H9 (cell line): ENCODE measurements around the gene DNAI1. TPM values are rescaled to one million over a fixed set of nuclear protein-coding genes. Genes with fewer than 3 reads are reported as not detected.
A peak's percentile ranks its signal among the peaks of the same experiment; 100 is the strongest.

ENCODE experiments used
- DNase-seq: peaks from one replicate; pipeline ENCODE4 v3.0.0-alpha.2; 2017
- H2AFZ ChIP-seq: one replicate; pipeline ENCODE4 v1.6.1; 2013; ENCODE audit warnings: mild to moderate bottlenecking, low read length, control low read depth, moderate library complexity
- H2AK5ac ChIP-seq: 2 replicates; pipeline ENCODE4 v1.6.1; 2013; ENCODE audit warnings: low read length, control low read depth, mixed read lengths; ENCODE audit not compliant: insufficient read length
- H2BK120ac ChIP-seq: one replicate; pipeline ENCODE4 v1.6.1; 2013; ENCODE audit warnings: low read depth, mild to moderate bottlenecking, low read length, control low read depth, inconsistent platforms; ENCODE audit not compliant: poor library complexity, severe bottlenecking
- H2BK12ac ChIP-seq: 2 replicates; pipeline ENCODE4 v1.6.1; 2013; ENCODE audit warnings: low read length, control low read depth, mixed read lengths, low read depth; ENCODE audit not compliant: insufficient read length
- H2BK15ac ChIP-seq: 2 replicates; pipeline ENCODE4 v1.6.1; 2013; ENCODE audit warnings: low read depth, low read length, control low read depth
- H2BK20ac ChIP-seq: one replicate; pipeline ENCODE4 v1.6.1; 2013; ENCODE audit warnings: low read depth, mild to moderate bottlenecking, low read length, control low read depth, inconsistent platforms; ENCODE audit not compliant: poor library complexity, severe bottlenecking
- H2BK5ac ChIP-seq: 2 replicates; pipeline ENCODE4 v1.6.1; 2013; ENCODE audit warnings: low read length, control low read depth, mixed read lengths; ENCODE audit not compliant: insufficient read length
- H3K14ac ChIP-seq: 2 replicates; pipeline ENCODE4 v1.6.1; 2013; ENCODE audit warnings: low read length, control low read depth; ENCODE audit not compliant: insufficient read depth
- H3K18ac ChIP-seq: 2 replicates; pipeline ENCODE4 v1.6.1; 2013; ENCODE audit warnings: low read depth, mild to moderate bottlenecking, mixed read lengths, low read length, control low read depth; ENCODE audit not compliant: insufficient read length
- H3K23ac ChIP-seq: 2 replicates; pipeline ENCODE4 v1.6.1; 2013; ENCODE audit warnings: low read length, control low read depth, mixed read lengths, low read depth; ENCODE audit not compliant: insufficient read length
- H3K23me2 ChIP-seq: 2 replicates; pipeline ENCODE4 v1.6.1; 2013; ENCODE audit warnings: low read depth, mild to moderate bottlenecking, mixed read lengths, low read length, control low read depth; ENCODE audit not compliant: insufficient read length, poor library complexity, severe bottlenecking
- H3K27ac ChIP-seq: 2 replicates; pipeline ENCODE4 v1.5.1; 2013; ENCODE audit warnings: low read length, control low read depth, mixed read lengths, low read depth; ENCODE audit not compliant: insufficient read length
- H3K27me3 ChIP-seq: 2 replicates; pipeline ENCODE4 v1.6.1; 2013; ENCODE audit warnings: low read length, control low read depth, inconsistent platforms; ENCODE audit not compliant: insufficient read depth
- H3K4ac ChIP-seq: 2 replicates; pipeline ENCODE4 v1.6.1; 2013; ENCODE audit warnings: low read depth, mild to moderate bottlenecking, control low read depth, inconsistent platforms, low read length, moderate library complexity
- H3K4me1 ChIP-seq: 2 replicates; pipeline ENCODE4 v1.6.1; 2013; ENCODE audit warnings: low read length, control low read depth, inconsistent platforms; ENCODE audit not compliant: insufficient read depth
- H3K4me2 ChIP-seq: 2 replicates; pipeline ENCODE4 v1.6.1; 2013; ENCODE audit warnings: low read length, control low read depth, mixed read lengths; ENCODE audit not compliant: insufficient read length, insufficient read depth
- H3K56ac ChIP-seq: 2 replicates; pipeline ENCODE4 v1.6.1; 2013; ENCODE audit warnings: low read depth, mild to moderate bottlenecking, mixed read lengths, low read length, control low read depth; ENCODE audit not compliant: insufficient read length
- H3K79me1 ChIP-seq: 2 replicates; pipeline ENCODE4 v1.6.1; 2013; ENCODE audit warnings: low read depth, mild to moderate bottlenecking, moderate library complexity, low read length, control low read depth, inconsistent platforms; ENCODE audit not compliant: insufficient read depth, poor library complexity, severe bottlenecking
- H3K79me2 ChIP-seq: 2 replicates; pipeline ENCODE4 v1.6.1; 2013; ENCODE audit warnings: low read length, control low read depth, inconsistent platforms; ENCODE audit not compliant: insufficient read depth
- H3K9ac ChIP-seq: 2 replicates; pipeline ENCODE4 v1.6.1; 2013; ENCODE audit warnings: low read length, control low read depth, mixed read lengths; ENCODE audit not compliant: insufficient read length; ENCODE audit errors: extremely low read depth
- H3K9me3 ChIP-seq: one replicate; pipeline ENCODE4 v1.6.1; 2013; ENCODE audit warnings: low read depth, low read length, inconsistent platforms; ENCODE audit not compliant: control insufficient read depth
- H3T11ph ChIP-seq: one replicate; pipeline ENCODE4 v1.6.1; 2013; ENCODE audit warnings: mild to moderate bottlenecking, low read length, control low read depth, inconsistent platforms
- H4K20me1 ChIP-seq: one replicate; pipeline ENCODE4 v1.6.1; 2013; ENCODE audit not compliant: control insufficient read depth, insufficient read length, insufficient read depth
- H4K5ac ChIP-seq: 2 replicates; pipeline ENCODE4 v1.6.1; 2013; ENCODE audit warnings: low read depth, mild to moderate bottlenecking, mixed read lengths, low read length, control low read depth; ENCODE audit not compliant: insufficient read length
- H4K8ac ChIP-seq: replicated peaks from 2 replicates; pipeline ENCODE4 v1.6.1; 2013; ENCODE audit warnings: low read length, control low read depth, mixed read lengths, low read depth; ENCODE audit not compliant: insufficient read length
- H4K91ac ChIP-seq: 2 replicates; pipeline ENCODE4 v1.6.1; 2013; ENCODE audit warnings: low read depth, mild to moderate bottlenecking, moderate library complexity, mixed read lengths, low read length, control low read depth; ENCODE audit not compliant: insufficient read length
- H3K27ac Mint-ChIP-seq, 3 experiments: 2 replicates in 2 of 3; 3 replicates in 1 of 3; pipeline ENCODE4 v1.8.0; 2020 to 2021; ENCODE audit warnings: mixed read lengths in 3 of 3, mild to moderate bottlenecking in 1 of 3, moderate library complexity in 1 of 3
- H3K27me3 Mint-ChIP-seq: 2 replicates; pipeline ENCODE4 v1.8.0; 2021; ENCODE audit warnings: low read depth, mild to moderate bottlenecking, moderate library complexity, mixed read lengths
- H3K36me3 Mint-ChIP-seq, 3 experiments: 2 replicates in 2 of 3; 3 replicates in 1 of 3; pipeline ENCODE4 v1.8.0; 2020 to 2021; ENCODE audit warnings: low read depth in 3 of 3, mixed read lengths in 3 of 3; ENCODE audit not compliant: insufficient read depth in 1 of 3
- H3K4me1 Mint-ChIP-seq, 2 experiments: 2 replicates each; pipeline ENCODE4 v1.8.0; 2020; ENCODE audit warnings: mixed read lengths in 2 of 2
- H3K4me3 Mint-ChIP-seq, 2 experiments: 2 replicates in 1 of 2; 3 replicates in 1 of 2; pipeline ENCODE4 v1.8.0; 2020 to 2021; ENCODE audit warnings: mild to moderate bottlenecking in 2 of 2, mixed read lengths in 2 of 2, moderate library complexity in 1 of 2
- H3K9me3 Mint-ChIP-seq, 2 experiments: 2 replicates in 1 of 2; 3 replicates in 1 of 2; pipeline ENCODE4 v1.8.0; 2020; ENCODE audit warnings: mild to moderate bottlenecking in 2 of 2, mixed read lengths in 2 of 2, moderate library complexity in 1 of 2
- WGBS: extraction: QIAGEN DNeasy Blood & Tissue Kit; methylation state at CpG from one replicate; pipeline ENCODE4 v1.1.7; 2013; ENCODE audit warnings: missing lambda C conversion rate, low lambda C conversion rate, mixed read lengths; ENCODE audit not compliant: insufficient read length; ENCODE audit errors: extremely low coverage; 5-methylcytosine and 5-hydroxymethylcytosine counted together
- total RNA-seq: library from RNA; stranded (reverse); gene quantifications from 2 replicates; pipeline ENCODE4 v1.2.1, GENCODE V29; 2021
- TF ChIP-seq, protein P1 (sequence below): fragments of 200-600 bp; sonication (generic); conservative IDR thresholded peaks from 3 replicates; pipeline ENCODE4 v1.8.0; 2021; ENCODE audit warnings: antibody characterized with exemption, mild to moderate bottlenecking

DNAI1 gene
- total RNA-seq, 1 experiment from 2014 or later = 0.22 TPM

DNA sequence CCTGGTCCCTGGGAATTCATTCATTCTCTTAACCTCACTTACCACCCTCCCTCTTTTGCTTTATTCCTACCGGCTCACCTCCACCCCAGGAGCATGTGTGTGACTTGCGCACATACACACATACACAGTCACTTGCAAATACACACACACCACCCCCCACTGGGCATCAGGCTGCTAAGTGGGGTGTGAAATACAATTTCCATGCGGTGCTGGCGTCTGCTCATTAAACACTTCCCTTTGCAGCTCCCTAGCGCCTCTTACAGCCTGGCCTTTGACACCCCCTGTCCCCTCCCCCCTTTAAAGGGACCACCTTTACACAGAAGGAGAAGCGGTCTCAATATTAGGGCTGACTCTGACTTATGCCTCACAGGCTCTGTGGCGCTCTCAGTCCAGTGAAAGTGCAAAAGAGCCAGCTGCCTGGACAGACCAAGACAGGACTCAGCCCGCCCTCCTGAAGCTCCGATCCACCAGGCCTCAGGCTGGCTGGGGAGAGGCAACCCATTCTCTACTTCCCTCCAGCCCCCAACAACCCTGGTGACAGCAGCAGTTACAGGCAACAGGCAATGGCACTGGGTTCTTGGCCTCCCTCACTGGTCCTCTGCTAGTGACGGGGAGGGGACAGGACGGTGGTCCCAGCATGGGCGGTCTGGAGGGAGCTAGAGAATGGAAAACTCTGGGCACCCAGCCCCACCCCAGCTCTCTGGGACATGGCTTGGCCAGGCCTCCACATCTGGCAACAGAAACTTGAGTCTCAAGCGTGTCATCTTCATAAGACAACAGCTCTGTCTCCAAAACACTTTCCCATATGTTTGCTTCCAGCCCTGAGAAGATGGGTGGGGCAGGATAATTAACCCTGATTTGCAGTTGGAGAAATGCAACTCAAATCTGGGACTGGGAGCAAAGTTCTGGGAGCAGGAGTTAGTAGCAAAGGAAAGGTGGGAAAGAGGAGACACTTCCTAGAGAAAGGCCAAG, 52.2 kb downstream of the DNAI1 start:
- WGBS = no CpG with 5 or more reads among the region's 13 CpGs
- H2BK15ac ChIP-seq = no peak overlapping the region
- no peak overlapping the region for H3T11ph ChIP-seq
- Mint-ChIP-seq H3K27ac (no peak overlapping the region; a peak in 1 of 7 replicates), H3K36me3 (no peaks in the 10 kb centered on the region), H3K4me1 (peaks cover 37 to 46% of the 10 kb centered on the region in 2 experiments), H3K27me3 (peaks cover 3% of the 10 kb centered on the region; the same call in 1 of the 2 replicates), H3K4me3 (peak overlapping the region in 1 of 2 experiments; percentile 50; a peak in 1 of 5 replicates), H3K9me3 (no peaks in the 10 kb centered on the region)
- no peak overlapping the region for H4K8ac ChIP-seq
- TF ChIP-seq, protein P1, sequence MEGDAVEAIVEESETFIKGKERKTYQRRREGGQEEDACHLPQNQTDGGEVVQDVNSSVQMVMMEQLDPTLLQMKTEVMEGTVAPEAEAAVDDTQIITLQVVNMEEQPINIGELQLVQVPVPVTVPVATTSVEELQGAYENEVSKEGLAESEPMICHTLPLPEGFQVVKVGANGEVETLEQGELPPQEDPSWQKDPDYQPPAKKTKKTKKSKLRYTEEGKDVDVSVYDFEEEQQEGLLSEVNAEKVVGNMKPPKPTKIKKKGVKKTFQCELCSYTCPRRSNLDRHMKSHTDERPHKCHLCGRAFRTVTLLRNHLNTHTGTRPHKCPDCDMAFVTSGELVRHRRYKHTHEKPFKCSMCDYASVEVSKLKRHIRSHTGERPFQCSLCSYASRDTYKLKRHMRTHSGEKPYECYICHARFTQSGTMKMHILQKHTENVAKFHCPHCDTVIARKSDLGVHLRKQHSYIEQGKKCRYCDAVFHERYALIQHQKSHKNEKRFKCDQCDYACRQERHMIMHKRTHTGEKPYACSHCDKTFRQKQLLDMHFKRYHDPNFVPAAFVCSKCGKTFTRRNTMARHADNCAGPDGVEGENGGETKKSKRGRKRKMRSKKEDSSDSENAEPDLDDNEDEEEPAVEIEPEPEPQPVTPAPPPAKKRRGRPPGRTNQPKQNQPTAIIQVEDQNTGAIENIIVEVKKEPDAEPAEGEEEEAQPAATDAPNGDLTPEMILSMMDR = no peak
- H4K5ac ChIP-seq = no peak overlapping the region
- no peak overlapping the region for H3K27ac ChIP-seq
- no peaks in the 10 kb centered on the region for H3K23me2 ChIP-seq
- H3K4ac ChIP-seq = no peak overlapping the region
- no peak overlapping the region for H3K56ac ChIP-seq
- H3K14ac ChIP-seq = no peak overlapping the region; the same call in 1 of the 2 replicates
- H3K18ac ChIP-seq = no peak overlapping the region
- peaks cover 19% of the 10 kb centered on the region; the same call in 1 of the 2 replicates for H3K4me1 ChIP-seq
- H4K20me1 ChIP-seq = no peaks in the 10 kb centered on the region
- no peak overlapping the region for H2BK12ac ChIP-seq
- DNase-seq = no peak
- H2BK120ac ChIP-seq = no peak overlapping the region
- no peak overlapping the region for H2AFZ ChIP-seq
- H2AK5ac ChIP-seq = no peak overlapping the region
- no peaks in the 10 kb centered on the region for H3K79me1 ChIP-seq
- no peak overlapping the region for H3K4me2 ChIP-seq
- H3K9me3 ChIP-seq = no peaks in the 10 kb centered on the region
- H4K91ac ChIP-seq = no peak overlapping the region
- no peak overlapping the region for H3K23ac ChIP-seq
- H2BK20ac ChIP-seq = no peak overlapping the region
- no peaks in the 10 kb centered on the region for H3K27me3 ChIP-seq
- no peaks in the 10 kb centered on the region for H3K79me2 ChIP-seq
- no peak overlapping the region for H2BK5ac ChIP-seq
- H3K9ac ChIP-seq = no peak overlapping the region
